Measurements from ENCODE around the gene MASP2. TPM values are rescaled to one million over a fixed set of nuclear protein-coding genes. Genes with fewer than 3 reads are reported as not detected.
"Not testable (repeated sequence)": the region's sequence is repeated elsewhere in the genome, so short reads cannot be mapped to it uniquely, and the experiment has no call there.

Gene MASP2
- total RNA-seq, 8 experiments from 2014 or later, result 1.2 to 5.9 (median 3.2) TPM

DNA sequence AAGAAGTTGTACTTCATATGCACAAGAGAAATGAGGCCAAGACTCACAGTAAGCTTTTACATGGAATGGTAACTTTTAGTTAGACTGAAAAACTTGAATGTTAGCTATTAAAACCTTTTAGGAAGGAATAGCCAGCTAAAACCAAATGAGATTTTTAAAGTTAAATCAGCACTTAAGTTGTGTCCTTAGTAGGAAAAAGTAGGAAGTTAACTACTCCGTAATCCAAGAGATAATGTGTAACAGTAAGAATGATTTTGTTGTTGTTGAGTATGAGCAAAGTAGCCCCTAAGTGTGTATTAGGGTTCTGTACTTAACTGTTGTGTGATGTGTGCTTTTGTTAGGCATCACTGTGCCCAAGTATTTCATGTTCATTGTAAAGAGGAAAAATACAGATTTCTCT, 21.4 kb downstream of the MASP2 start:
- in situ Hi-C loops (cut with MboI; ENCODE audit: low pct_unique_long_range_greater_than_20kb in 2 of 9, low sequenced_read_pairs in 9 of 9, unreplicated experiment in 9 of 9), result loop anchor here in 4 of 9 experiments (25.0 kb wide), 1 partner anchor 612 kb away; no protein-coding TSS in a partner anchor
- H3K27ac ChIP-seq, result no peak overlapping the region
- ATAC-seq (replicated peaks in 6 of 8), result no peak
- no peaks in the 10 kb centered on the region for H3K4me1 ChIP-seq (replicated peaks in 1 of 2)
- 44 to 100% (median 100%) methylated on average over 1 of the region's 1 CpG; no CpG with 5 or more reads in 1 of the 10 experiments for WGBS, 10 experiments
- no peak overlapping the region for H3K4me3 ChIP-seq

DNA sequence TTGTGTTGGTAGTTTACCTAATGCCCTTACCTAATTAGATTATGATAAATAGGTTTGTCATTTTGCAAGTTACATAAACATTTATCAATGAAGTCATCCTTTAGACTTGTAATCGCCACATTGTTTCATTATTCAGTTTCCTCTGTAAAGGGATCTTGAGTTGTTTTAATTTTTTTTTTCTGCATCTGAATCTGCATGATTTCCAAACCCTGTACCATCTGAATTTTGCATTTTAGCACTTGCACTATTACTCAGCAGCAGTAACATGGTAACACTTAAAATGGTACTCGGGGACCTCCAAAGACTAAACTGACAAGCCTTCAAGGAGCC, 22.2 kb downstream of the MASP2 start:
- H3K27ac ChIP-seq, result no peak overlapping the region
- no peaks in the 10 kb centered on the region for H3K4me1 ChIP-seq (replicated peaks in 1 of 2)
- in situ Hi-C loops (cut with MboI; ENCODE audit: low pct_unique_long_range_greater_than_20kb in 2 of 9, low sequenced_read_pairs in 9 of 9, unreplicated experiment in 9 of 9), result loop anchor here in 4 of 9 experiments (25.0 kb wide), 1 partner anchor 612 kb away; no protein-coding TSS in a partner anchor
- ATAC-seq (replicated peaks in 6 of 8), result peak in 3 of 8 experiments; percentile 47 to 70 (median 64)
- 0 to 100% (median 87%) methylated on average over 1 to 2 of the region's 2 CpGs for WGBS, 10 experiments
- H3K4me3 ChIP-seq, result no peak overlapping the region

- Histone ChIP-seq H3K4me3 (no peak overlapping the region), H3K27ac (no peak overlapping the region), H3K4me1 (replicated peaks in 1 of 2) (no peaks in the 10 kb centered on the region)
- peak in 3 of 8 experiments; percentile 44 to 76 (median 53) for ATAC-seq (replicated peaks in 6 of 8)
- in situ Hi-C loops (cut with MboI; ENCODE audit: low pct_unique_long_range_greater_than_20kb in 2 of 9, low sequenced_read_pairs in 9 of 9, unreplicated experiment in 9 of 9), result no loop called here
- WGBS, 10 experiments, result 14 to 100% (median 92%) methylated on average over 1 to 3 of the region's 3 CpGs
These were observed 22.7 kb downstream of the MASP2 start for GRCh38 chr1:11024154-11024873.

- 84 to 100% (median 96%) methylated on average over 1 to 11 of the region's 14 CpGs; no CpG with 5 or more reads in 1 of the 10 experiments for WGBS, 10 experiments
- no peak overlapping the region for H3K4me3 ChIP-seq
- no peak overlapping the region for H3K27ac ChIP-seq
- in situ Hi-C loops (cut with MboI; ENCODE audit: low pct_unique_long_range_greater_than_20kb in 2 of 9, low sequenced_read_pairs in 9 of 9, unreplicated experiment in 9 of 9), result no loop called here
- no peaks in the 10 kb centered on the region for H3K4me1 ChIP-seq (replicated peaks in 1 of 2)
- ATAC-seq (replicated peaks in 6 of 8), result no peak
These were observed 23.8 kb downstream of the MASP2 start for GRCh38 chr1:11023201-11023600.

DNA sequence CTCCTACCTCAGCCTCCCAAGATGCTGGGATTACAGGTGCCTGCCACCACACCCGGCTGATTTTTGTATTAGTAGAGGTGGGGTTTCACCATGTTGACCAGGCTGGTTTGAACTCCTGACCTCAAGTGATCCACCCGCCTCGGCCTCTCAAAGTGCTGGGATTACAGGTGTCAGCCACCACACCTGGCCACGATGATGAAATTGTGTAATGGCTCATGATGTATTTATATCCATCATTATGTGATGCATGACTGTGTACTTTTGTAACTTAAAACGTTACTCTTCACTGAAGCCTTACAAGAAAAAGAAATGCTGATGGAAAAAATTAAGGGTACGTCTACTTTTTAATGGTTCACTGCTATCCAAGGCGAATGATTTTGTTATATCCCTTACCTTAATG, 27.1 kb downstream of the MASP2 start:
- 86 to 100% (median 94%) methylated on average over 1 to 7 of the region's 7 CpGs for WGBS, 10 experiments
- ATAC-seq (replicated peaks in 6 of 8), result no peak
- in situ Hi-C loops (cut with MboI; ENCODE audit: low pct_unique_long_range_greater_than_20kb in 2 of 9, low sequenced_read_pairs in 9 of 9, unreplicated experiment in 9 of 9), result no loop called here
- no peaks in the 10 kb centered on the region for H3K4me1 ChIP-seq (replicated peaks in 1 of 2)
- H3K4me3 ChIP-seq, result no peak overlapping the region
- H3K27ac ChIP-seq, result no peak overlapping the region

GRCh38 chr1:11019358-11019757, 27.7 kb downstream of the MASP2 start:
- in situ Hi-C loops (cut with MboI; ENCODE audit: low pct_unique_long_range_greater_than_20kb in 2 of 9, low sequenced_read_pairs in 9 of 9, unreplicated experiment in 9 of 9), result not testable (repeated sequence)

DNA sequence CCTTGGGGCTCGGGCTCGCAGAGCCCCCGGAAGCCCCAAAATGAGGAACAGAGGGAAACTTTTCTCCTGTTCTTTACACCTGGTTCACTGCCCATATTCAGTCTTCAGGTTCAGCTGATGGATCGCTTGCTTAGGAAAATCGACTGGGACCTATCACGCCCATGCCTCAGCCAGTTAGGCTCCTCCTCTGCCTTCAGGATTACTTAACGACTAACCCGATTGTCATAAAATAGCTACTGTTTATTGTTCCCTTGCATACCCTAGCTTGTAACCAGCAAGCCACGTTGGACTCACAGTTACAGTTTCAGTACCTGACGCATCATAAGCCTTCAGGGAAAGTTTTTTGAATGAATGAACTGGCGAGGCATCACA, 33.9 kb downstream of the MASP2 start:
- Histone ChIP-seq H3K4me1 (replicated peaks in 1 of 2) (peaks cover 11 to 16% of the 10 kb centered on the region in 2 donors), H3K4me3 (peak overlapping the region; percentile 83 to 94 (median 91)), H3K27ac (peak overlapping the region; percentile 99 to 100)
- WGBS, 10 experiments, result 0 to 4% (median 0%) methylated on average over 2 to 11 of the region's 11 CpGs; no CpG with 5 or more reads in 1 of the 10 experiments
- in situ Hi-C loops (cut with MboI; ENCODE audit: low pct_unique_long_range_greater_than_20kb in 2 of 9, low sequenced_read_pairs in 9 of 9, unreplicated experiment in 9 of 9), result no loop called here
- ATAC-seq (replicated peaks in 6 of 8), result peak in 3 of 8 experiments; percentile 14 to 31 (median 23)

More at GRCh38 chr1:11019358-11019757, 27.7 kb downstream of the MASP2 start:
- not testable (repeated sequence) for H3K27ac ChIP-seq; H3K4me1 ChIP-seq (replicated peaks in 1 of 2); H3K4me3 ChIP-seq
- peak in 1 of 8 experiments; percentile 25 for ATAC-seq (replicated peaks in 6 of 8)
- 0 to 100% (median 94%) methylated on average over 1 to 4 of the region's 8 CpGs; no CpG with 5 or more reads in 3 of the 10 experiments for WGBS, 10 experiments

DNA sequence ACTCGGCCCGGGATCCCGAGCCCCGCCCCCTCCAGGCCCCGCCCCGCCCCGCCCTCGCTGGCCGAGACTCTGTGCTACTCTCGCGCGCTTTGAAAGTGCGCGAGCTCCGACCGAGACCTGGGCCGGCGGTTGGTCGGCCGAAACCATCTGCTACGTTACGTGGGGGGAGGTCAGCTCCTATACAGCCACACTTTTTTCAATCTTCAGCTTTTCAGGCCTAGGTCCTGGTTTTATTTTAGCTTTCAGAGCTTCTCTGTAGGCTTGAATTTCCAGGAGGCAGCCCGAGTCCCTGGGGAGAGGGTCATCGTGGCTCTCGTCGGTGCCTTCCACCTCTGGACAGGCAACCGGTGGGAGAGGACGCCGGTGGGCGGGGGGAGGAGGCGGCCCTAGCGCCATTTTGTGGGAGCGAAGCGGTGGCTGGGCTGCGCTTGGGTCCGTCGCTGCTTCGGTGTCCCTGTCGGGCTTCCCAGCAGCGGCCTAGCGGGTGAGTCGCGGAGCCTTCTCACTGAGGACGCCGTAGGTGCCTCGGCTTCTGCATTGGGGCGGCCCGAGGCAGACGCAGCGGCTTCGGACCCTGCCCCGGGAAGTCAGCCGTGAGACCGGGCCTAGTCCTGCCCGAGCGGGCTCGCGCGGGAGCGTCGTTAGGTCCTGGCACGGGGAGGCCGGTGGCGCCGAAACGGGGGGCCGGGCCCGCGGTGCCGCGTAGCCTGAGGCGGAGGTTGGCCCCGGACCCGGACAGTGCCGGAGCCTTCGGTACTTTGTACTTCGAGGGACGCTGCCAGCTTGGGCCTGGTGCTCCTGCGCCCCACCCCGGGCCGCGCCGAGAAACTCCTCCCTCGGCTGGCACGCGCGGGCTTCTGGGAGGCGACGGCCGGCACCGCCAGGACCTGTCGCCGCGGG, 34.5 kb downstream of the MASP2 start, which contains the start of gene TARDBP:
TARDBP (plus strand) TSS at position 395 of the 900 bp plus-strand sequence. CDS start 1,074 bp downstream, outside the sequence.
- peak within 1 kb of the TSS; percentile 83 to 94 (median 91) for H3K4me3 ChIP-seq
- peaks cover 11 to 16% of the 10 kb centered on the region in 2 donors for H3K4me1 ChIP-seq (replicated peaks in 1 of 2)
- 0 to 2% (median 0%) methylated on average over 3 to 46 of the region's 94 CpGs; no CpG with 5 or more reads in 2 of the 10 experiments for WGBS, 10 experiments
- in situ Hi-C loops (cut with MboI; ENCODE audit: low pct_unique_long_range_greater_than_20kb in 2 of 9, low sequenced_read_pairs in 9 of 9, unreplicated experiment in 9 of 9), result no loop called here
- H3K27ac ChIP-seq, result peak within 1 kb of the TSS; percentile 99 to 100
- peak; percentile 90 to 96 (median 92) for ATAC-seq (replicated peaks in 6 of 8)

GRCh38 chr1:11000526-11000925, 46.5 kb downstream of the MASP2 start:
- in situ Hi-C loops (cut with MboI; ENCODE audit: low pct_unique_long_range_greater_than_20kb in 2 of 9, low sequenced_read_pairs in 9 of 9, unreplicated experiment in 9 of 9), result no loop called here
- Histone ChIP-seq H3K27ac (no peak overlapping the region), H3K4me1 (replicated peaks in 1 of 2) (no peaks in the 10 kb centered on the region), H3K4me3 (no peak overlapping the region)
- 50 to 100% (median 73%) methylated on average over 1 of the region's 1 CpG; no CpG with 5 or more reads in 6 of the 10 experiments for WGBS, 10 experiments
- no peak for ATAC-seq (replicated peaks in 6 of 8)

DNA sequence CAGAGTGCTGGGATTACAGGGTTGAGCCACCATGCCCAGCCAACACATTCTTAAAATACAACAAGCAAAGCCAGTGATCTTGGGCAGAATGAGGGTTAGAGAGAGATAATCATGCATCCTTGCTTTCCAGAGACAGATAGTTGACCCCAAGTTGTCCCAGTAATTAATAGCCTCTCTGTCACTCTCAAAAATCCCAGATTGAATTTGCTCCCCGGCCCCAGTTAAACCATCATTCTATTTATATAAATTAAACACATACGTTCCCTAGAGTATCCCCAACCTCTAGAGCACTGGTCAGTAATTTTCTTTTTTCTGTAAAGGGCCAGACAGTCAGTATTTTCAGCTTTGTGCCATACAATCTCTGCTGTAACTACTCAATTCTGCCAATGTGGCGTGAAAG, 50.9 kb downstream of the MASP2 start:
- in situ Hi-C loops (cut with MboI; ENCODE audit: low pct_unique_long_range_greater_than_20kb in 2 of 9, low sequenced_read_pairs in 9 of 9, unreplicated experiment in 9 of 9), result no loop called here
- 43 to 100% (median 89%) methylated on average over 1 to 3 of the region's 3 CpGs; no CpG with 5 or more reads in 1 of the 10 experiments for WGBS, 10 experiments
- H3K27ac ChIP-seq, result no peak overlapping the region
- H3K4me1 ChIP-seq (replicated peaks in 1 of 2), result no peaks in the 10 kb centered on the region
- H3K4me3 ChIP-seq, result no peak overlapping the region
- ATAC-seq (replicated peaks in 6 of 8), result no peak

DNA sequence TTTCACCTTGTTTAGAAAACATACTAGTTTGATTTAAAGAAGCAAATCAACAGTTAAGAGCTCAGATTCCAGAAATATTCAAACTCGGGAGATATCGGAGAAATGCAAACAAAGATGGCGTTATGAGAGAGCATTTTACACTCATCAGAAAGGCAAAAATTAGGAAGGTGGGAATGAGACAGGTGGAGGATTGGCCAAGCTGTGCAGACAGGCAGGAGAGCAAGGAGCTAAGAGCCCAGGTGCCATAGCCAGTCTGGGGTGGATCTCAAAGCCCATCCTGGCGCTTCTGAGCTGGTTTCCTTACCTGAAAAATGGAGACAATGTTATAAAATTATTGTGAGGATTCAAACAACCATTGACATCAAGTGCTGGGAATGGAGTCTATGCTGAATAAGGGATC, 54.2 kb downstream of the MASP2 start:
- no peak for ATAC-seq (replicated peaks in 6 of 8)
- Histone ChIP-seq H3K4me3 (no peak overlapping the region), H3K27ac (no peak overlapping the region), H3K4me1 (replicated peaks in 1 of 2) (no peaks in the 10 kb centered on the region)
- 41 to 90% (median 67%) methylated on average over 3 to 4 of the region's 4 CpGs; no CpG with 5 or more reads in 2 of the 10 experiments for WGBS, 10 experiments
- in situ Hi-C loops (cut with MboI; ENCODE audit: low pct_unique_long_range_greater_than_20kb in 2 of 9, low sequenced_read_pairs in 9 of 9, unreplicated experiment in 9 of 9), result no loop called here

GRCh38 chr1:10992004-10992403, 55.0 kb downstream of the MASP2 start:
- in situ Hi-C loops (cut with MboI; ENCODE audit: low pct_unique_long_range_greater_than_20kb in 2 of 9, low sequenced_read_pairs in 9 of 9, unreplicated experiment in 9 of 9); H3K4me1 ChIP-seq (replicated peaks in 1 of 2); H3K4me3 ChIP-seq; H3K27ac ChIP-seq; ATAC-seq (replicated peaks in 6 of 8): not testable (repeated sequence)
- 0 to 100% (median 56%) methylated on average over 1 of the region's 2 CpGs; no CpG with 5 or more reads in 7 of the 10 experiments for WGBS, 10 experiments

GRCh38 chr1:10990828-10991227, 56.2 kb downstream of the MASP2 start:
- H3K4me1 ChIP-seq (replicated peaks in 1 of 2), result no peaks in the 10 kb centered on the region
- no peak for ATAC-seq (replicated peaks in 6 of 8)
- 40 to 100% (median 84%) methylated on average over 1 to 6 of the region's 7 CpGs; no CpG with 5 or more reads in 2 of the 10 experiments for WGBS, 10 experiments
- no peak overlapping the region for H3K27ac ChIP-seq
- H3K4me3 ChIP-seq, result no peak overlapping the region
- in situ Hi-C loops (cut with MboI; ENCODE audit: low pct_unique_long_range_greater_than_20kb in 2 of 9, low sequenced_read_pairs in 9 of 9, unreplicated experiment in 9 of 9), result no loop called here

All from motor neuron (in vitro differentiated cells).